ENCODE measurements around the gene SEMA4C.
"Not testable (repeated sequence)": the region's sequence is repeated elsewhere in the genome, so short reads cannot be mapped to it uniquely, and the experiment has no call there.

Gene SEMA4C

DNA sequence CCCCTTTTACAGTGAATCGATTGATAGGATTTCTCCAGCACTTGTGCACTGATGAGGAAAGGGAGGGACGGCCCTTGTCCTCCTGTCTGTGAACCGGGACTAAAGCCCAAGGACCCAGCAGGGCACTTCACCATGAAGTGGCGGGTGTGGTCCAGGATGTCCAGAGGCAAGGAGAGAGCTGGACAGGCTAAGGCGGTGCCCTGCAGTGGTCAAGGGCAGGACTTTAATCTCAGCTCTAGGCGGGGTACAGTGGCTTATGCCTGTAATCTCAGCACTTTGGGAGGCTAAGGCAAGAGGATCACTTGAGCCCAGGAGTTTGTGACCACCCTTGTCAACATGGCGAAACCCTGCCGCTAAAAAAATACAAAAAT is 28.2 kb upstream of the SEMA4C start:
- no peak for DNase-seq (ENCODE audit: low read depth in 2 of 2)

GRCh38 chr2:96897491-96898134 is 27.7 kb upstream of the SEMA4C start:
- no peak for DNase-seq (ENCODE audit: low read depth in 2 of 2)

GRCh38 chr2:96895746-96896651 is 26.1 kb upstream of the SEMA4C start:
- no peak for DNase-seq (ENCODE audit: low read depth in 2 of 2)

- DNase-seq (ENCODE audit: low read depth in 2 of 2), result no peak
Observed at GRCh38 chr2:96895032-96895745, 25.3 kb upstream of the SEMA4C start.

DNA sequence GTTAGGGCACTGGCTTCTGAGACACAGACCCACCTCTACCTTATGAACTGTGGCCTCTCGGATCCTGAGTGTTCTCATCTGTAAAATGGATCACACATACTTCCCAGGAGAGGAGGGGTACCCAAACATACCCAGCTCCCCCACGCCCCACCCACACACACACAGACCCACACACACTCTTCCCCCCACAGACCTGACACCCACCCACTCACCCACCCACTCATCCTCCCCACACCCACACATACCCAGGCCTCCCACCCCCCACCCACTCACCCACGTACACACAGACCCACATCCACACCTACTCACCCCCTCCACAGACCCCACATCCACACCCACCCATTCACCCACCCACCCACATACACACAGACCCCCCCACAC is 24.3 kb upstream of the SEMA4C start:
- no peak for DNase-seq (ENCODE audit: low read depth in 2 of 2)

GRCh38 chr2:96893289-96894150 is 23.6 kb upstream of the SEMA4C start:
- no peak for DNase-seq (ENCODE audit: low read depth in 2 of 2)

- DNase-seq (ENCODE audit: low read depth in 2 of 2), result no peak
Observed at GRCh38 chr2:96891591-96892333, 21.9 kb upstream of the SEMA4C start.

GRCh38 chr2:96890726-96891385 is 21.0 kb upstream of the SEMA4C start:
- DNase-seq (ENCODE audit: low read depth in 2 of 2), result no peak

GRCh38 chr2:96890252-96890651 is 20.4 kb upstream of the SEMA4C start:
- DNase-seq (ENCODE audit: low read depth in 2 of 2), result no peak

DNA sequence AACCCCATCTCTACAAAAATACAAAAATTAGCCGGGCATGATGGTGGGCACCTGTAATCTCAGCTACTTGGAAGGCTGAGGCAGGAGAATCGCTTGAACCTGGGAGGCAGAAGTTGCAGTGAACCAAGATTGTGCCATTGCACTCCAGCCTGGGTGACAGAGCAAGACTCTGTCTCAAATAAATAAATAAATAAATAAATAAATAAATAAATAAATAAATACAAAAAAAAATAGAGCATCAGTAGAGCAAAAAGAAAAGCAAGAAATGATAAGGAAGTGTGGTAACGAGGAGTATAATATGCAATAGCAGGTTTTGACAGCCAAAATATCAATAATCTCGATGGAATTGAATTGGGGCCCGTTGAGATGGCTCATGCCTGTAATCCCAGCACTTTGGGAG is 19.6 kb upstream of the SEMA4C start:
- DNase-seq (ENCODE audit: low read depth in 2 of 2), result not testable (repeated sequence)

DNA sequence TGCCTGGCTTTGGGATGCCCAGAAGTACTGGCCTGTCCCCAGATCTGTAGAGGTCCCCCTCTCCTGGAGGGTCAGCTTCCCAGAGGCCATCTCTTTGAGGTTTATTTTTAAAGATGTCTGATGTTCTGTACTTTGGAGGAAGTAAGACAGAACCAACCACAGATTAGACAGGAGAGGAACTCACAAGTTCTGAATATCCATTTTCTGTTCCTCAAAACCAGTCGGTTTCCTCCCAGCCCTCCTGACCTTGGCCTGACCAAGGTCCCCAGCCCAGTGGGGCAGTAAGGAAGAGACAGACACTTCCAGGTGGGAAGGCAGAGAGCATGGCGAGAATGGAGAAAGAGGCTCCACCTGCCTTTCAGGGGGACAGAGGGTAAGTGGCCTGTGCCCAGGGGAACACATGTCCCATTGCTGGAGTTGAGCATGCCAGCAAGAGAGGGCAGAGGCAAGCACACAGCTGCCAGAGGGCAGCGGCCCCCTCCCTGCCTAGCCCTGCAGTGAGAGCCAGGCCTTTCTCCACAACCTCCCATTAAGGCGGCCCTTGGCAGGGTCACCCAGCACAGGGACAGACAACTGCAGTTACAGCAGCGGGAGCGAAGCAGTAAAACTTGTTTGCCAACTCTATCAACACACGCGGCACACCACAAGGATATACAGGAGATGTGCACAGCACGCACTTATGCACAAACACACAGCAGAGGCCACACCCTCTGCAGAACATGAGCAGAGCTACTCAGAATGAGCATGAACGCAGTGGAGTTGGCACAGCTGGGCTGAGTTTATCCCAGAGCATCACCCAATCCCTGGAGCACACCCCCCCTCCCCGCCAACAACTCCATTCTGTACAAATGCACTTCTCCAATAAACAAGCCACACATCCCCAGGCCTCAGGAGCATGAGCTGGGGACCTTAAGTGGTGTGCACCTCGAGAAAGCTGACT is 18.5 kb upstream of the SEMA4C start:
- DNase-seq (ENCODE audit: low read depth in 2 of 2), result no peak

DNA sequence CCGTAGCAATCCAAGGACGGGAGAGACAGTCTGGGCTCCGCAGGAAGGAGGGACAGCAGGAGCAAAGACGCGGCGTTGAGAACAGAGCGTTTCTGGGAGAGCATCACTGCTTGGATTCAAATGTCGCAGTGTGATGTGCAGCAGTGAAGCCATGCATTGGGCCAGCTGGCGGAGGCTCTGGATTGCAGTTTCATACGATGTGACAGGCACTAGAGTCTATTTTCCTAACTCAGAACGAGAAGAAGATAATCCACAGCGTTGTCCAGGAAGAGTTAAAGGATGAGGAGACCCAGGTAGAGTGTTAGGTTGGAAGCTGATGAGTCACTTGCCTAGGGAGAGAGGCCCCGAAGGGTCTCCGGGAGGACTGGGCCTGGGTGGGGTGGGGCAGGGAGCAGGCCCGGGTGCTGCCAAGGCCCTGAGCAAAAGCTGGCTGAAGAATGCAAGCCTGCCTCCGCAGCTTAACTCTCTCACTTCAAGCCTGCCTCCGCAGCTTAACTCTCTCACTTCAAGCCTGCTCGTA is 17.7 kb upstream of the SEMA4C start:
- DNase-seq (ENCODE audit: low read depth in 2 of 2), result no peak

- DNase-seq (ENCODE audit: low read depth in 2 of 2), result no peak
Observed at GRCh38 chr2:96885432-96886347, 15.8 kb upstream of the SEMA4C start.

DNA sequence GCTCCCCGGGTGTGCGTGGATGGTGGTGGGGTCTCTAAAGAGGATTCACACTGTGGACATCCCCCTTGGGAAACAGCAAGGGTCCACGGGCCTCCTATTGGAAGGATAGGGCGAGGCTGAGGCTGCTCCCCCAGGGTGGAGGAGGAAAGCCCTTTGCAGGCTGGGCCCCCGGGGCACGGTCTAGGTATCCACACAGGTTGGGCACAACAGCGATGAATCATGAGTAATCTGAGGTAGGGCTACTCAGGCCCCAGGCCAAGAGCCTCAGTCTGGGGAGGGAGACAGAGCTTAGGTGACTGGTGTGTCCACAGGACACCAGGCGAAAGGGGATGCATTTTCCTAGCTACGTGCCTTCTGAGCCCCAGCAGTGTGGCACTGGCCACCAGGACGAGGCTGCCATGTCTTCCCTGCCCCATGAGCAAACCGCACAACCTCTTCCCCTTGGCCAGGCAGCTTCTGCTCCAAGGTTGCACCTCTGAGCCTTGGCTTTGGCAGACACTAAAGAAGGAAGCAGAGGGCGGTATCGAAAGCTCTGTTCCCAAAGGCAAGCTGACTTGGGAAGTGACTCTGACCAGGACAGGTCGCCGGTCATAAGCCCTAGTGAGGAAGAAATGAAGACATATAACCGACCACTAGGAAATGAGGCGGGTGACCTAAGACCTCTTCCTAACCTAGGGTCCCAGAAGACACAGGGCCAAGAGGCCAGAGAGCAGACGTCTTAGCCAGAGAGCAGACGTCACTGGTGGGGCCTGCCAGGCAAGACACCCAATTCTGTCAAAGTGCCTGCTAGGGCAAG is 14.6 kb upstream of the SEMA4C start:
- no peak for DNase-seq (ENCODE audit: low read depth in 2 of 2)

DNA sequence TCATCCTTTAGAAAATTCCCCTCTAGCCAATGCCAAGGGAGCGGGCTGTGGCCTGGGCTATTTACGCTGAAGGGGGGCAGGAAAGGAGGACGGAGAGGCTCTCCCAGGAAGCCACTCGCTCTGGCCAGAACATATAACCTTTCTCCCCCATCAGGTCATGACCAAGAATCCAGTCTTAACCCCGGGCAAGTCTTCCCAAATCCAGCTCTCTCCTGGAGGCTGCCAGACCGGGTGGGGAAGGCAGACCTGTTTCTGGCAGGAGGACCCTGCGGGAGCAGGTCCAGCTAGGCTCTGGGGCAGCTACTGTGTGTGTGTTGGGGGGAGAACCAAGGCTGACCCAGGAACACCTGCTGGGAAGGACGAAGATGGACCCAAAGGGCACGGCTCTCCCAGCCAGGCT is 13.4 kb upstream of the SEMA4C start:
- DNase-seq (ENCODE audit: low read depth in 2 of 2), result no peak

DNA sequence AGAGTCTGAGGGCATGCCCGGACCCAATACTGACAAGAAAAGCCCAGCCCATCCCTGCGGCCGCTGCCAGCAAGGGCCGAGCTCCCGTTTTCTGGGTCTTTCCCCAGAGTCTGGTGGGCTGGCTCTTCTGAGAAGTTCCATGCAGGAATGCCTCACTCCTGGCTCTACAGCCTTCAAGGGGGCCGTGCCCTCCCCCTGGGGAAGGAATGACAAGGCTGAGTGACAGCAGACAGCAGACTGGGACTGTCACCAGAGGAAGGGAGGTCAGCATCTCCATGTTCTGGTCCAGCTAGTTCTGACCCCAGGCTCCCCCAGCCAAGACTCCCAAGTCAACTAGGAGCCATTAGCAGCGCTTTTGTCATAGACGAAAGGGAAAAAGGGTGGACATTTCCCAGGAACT is 13.0 kb upstream of the SEMA4C start:
- DNase-seq (ENCODE audit: low read depth in 2 of 2), result no peak

- no peak for DNase-seq (ENCODE audit: low read depth in 2 of 2)
Observed at GRCh38 chr2:96882230-96882629, 12.3 kb upstream of the SEMA4C start.
